SK-N-SH (cell line): ENCODE measurements around the gene HEATR3. TPM values are rescaled to one million over a fixed set of nuclear protein-coding genes. Genes with fewer than 3 reads are reported as not detected.

Experiments used
- CTCF ChIA-PET: fragments of 300-600, 350-600 bp; formaldehyde crosslinking; extraction: SDS; loops from one replicate; lab custom pipeline; 2021; lab: Yijun Ruan, JAX
- POLR2A ChIA-PET: fragments of 350-600 bp; sonication (Branson Sonifier 250); formaldehyde crosslinking; extraction: SDS; loops from one replicate; lab custom pipeline; 2020; ENCODE audit warnings: antibody characterized with exemption, inconsistent platforms; lab: Yijun Ruan, JAX
- DNase-seq: peaks from one replicate; pipeline ENCODE4 v3.0.0; 2012
- H2AFZ ChIP-seq: fragments of 200-600 bp; sonication (generic); 2 replicates; pipeline ENCODE4 v1.8.1; 2016; ENCODE audit warnings: antibody characterized with exemption, mild to moderate bottlenecking, low read depth
- H3F3A ChIP-seq: fragments of 200-600 bp; sonication (generic); replicated peaks from 2 replicates; pipeline ENCODE3; 2016; ENCODE audit warnings: antibody characterized with exemption, mild to moderate bottlenecking; ENCODE audit not compliant: insufficient read depth
- H3K27ac ChIP-seq, 2 experiments: fragments of 200-500 bp in 1 of 2; fragments of 200-600 bp in 1 of 2; sonication (Bioruptor generic) in 1 of 2; sonication (generic), shearing (Covaris generic) in 1 of 2; 2 replicates each; pipeline versions ENCODE4 v1.5.1 to v1.6.1; 2014 to 2016; ENCODE audit warnings: low read depth in 2 of 2, inconsistent platforms in 1 of 2, low read length in 1 of 2, mild to moderate bottlenecking in 1 of 2, mixed read lengths in 1 of 2
- H3K27me3 ChIP-seq: fragments of 200-600 bp; sonication (generic), shearing (Covaris generic); 2 replicates; pipeline ENCODE4 v1.6.1; 2016; ENCODE audit warnings: mixed run types; ENCODE audit not compliant: insufficient read depth
- H3K36me3 ChIP-seq, 2 experiments: fragments of 200-500 bp in 1 of 2; fragments of 200-600 bp in 1 of 2; sonication (Bioruptor generic) in 1 of 2; sonication (generic) in 1 of 2; replicated peaks in 1 of 2; 2 replicates each; pipeline versions ENCODE3 to v1.5.1; 2014 to 2016; ENCODE audit warnings: low read length in 1 of 2, mild to moderate bottlenecking in 1 of 2; ENCODE audit not compliant: insufficient read depth in 2 of 2, control insufficient read depth in 1 of 2
- H3K4me1 ChIP-seq, 2 experiments: fragments of 200-500 bp in 1 of 2; fragments of 200-600 bp in 1 of 2; sonication (Bioruptor generic) in 1 of 2; sonication (generic), shearing (Covaris generic) in 1 of 2; 2 replicates each; pipeline versions ENCODE4 v1.5.1 to v1.6.1; 2014 to 2016; ENCODE audit warnings: low read depth in 1 of 2, low read length in 1 of 2, mixed run types in 1 of 2; ENCODE audit not compliant: insufficient read depth in 2 of 2, control insufficient read depth in 1 of 2
- H3K4me2 ChIP-seq: fragments of 200-600 bp; sonication (generic), shearing (Covaris generic); 2 replicates; pipeline ENCODE4 v1.6.1; 2017; ENCODE audit warnings: mixed run types
- H3K4me3 ChIP-seq, 2 experiments: fragments of 200-500 bp in 1 of 2; fragments of 200-600 bp in 1 of 2; sonication (Bioruptor generic) in 1 of 2; sonication (generic), shearing (Covaris generic) in 1 of 2; 2 replicates each; pipeline versions ENCODE4 v1.5.1 to v1.8.1; 2014 to 2016; ENCODE audit warnings: low read depth in 2 of 2, inconsistent platforms in 1 of 2, low read length in 1 of 2, mild to moderate bottlenecking in 1 of 2, mixed read lengths in 1 of 2, moderate library complexity in 1 of 2
- H3K79me2 ChIP-seq: fragments of 200-600 bp; sonication (generic); 2 replicates; pipeline ENCODE4 v1.8.1; 2017; ENCODE audit warnings: mild to moderate bottlenecking; ENCODE audit not compliant: insufficient read depth
- H3K9ac ChIP-seq: fragments of 200-600 bp; sonication (generic); 2 replicates; pipeline ENCODE4 v1.6.1; 2017; ENCODE audit warnings: mixed run types
- H3K9me2 ChIP-seq: fragments of 200-600 bp; sonication (generic); 2 replicates; pipeline ENCODE4 v1.6.1; 2017; ENCODE audit warnings: mixed run types
- H3K9me3 ChIP-seq: fragments of 200-600 bp; sonication (generic); 2 replicates; pipeline ENCODE4 v1.6.1; 2017; ENCODE audit warnings: mixed run types, mild to moderate bottlenecking, moderate library complexity
- H4K20me1 ChIP-seq: fragments of 200-600 bp; sonication (generic); 2 replicates; pipeline ENCODE4 v1.6.1; 2017; ENCODE audit warnings: mild to moderate bottlenecking, mixed run types; ENCODE audit not compliant: insufficient read depth
- FOSL2 ChIP-seq: IDR thresholded peaks from 2 replicates; pipeline ENCODE4 v1.4.0; 2012; ENCODE audit warnings: low read depth, mild to moderate bottlenecking, moderate library complexity, borderline replicate concordance
- FOXM1 ChIP-seq: IDR thresholded peaks from 2 replicates; pipeline ENCODE4 v1.4.0; 2012; ENCODE audit warnings: low read depth, mild to moderate bottlenecking
- GATA2 ChIP-seq: sonication (generic); formaldehyde crosslinking; IDR thresholded peaks from 2 replicates; pipeline ENCODE4 v1.5.0; 2020; ENCODE audit warnings: mild to moderate bottlenecking, missing genetic modification reagents
- IRF3 ChIP-seq: fragments of 150-350 bp; IDR thresholded peaks from 2 replicates; pipeline ENCODE4 v1.6.1; 2016; ENCODE audit warnings: mild to moderate bottlenecking, low read depth, low read length
- JUND ChIP-seq: IDR thresholded peaks from 2 replicates; pipeline ENCODE4 v1.4.0; 2012
- MEF2A ChIP-seq: IDR thresholded peaks from 2 replicates; pipeline ENCODE4 v1.4.0; 2012; ENCODE audit warnings: low read depth, borderline replicate concordance
- MXI1 ChIP-seq: IDR thresholded peaks from 2 replicates; pipeline ENCODE4 v1.6.1; 2012; ENCODE audit warnings: mild to moderate bottlenecking, low read depth, low read length, improper control_type of control experiment
- PBX3 ChIP-seq: IDR thresholded peaks from 2 replicates; pipeline ENCODE4; 2012
- RAD21 ChIP-seq: IDR thresholded peaks from 2 replicates; pipeline ENCODE4 v1.6.1; 2012; ENCODE audit warnings: mild to moderate bottlenecking, low read length
- REST ChIP-seq: IDR thresholded peaks from 2 replicates; pipeline ENCODE4 v1.6.1; 2012; ENCODE audit warnings: mild to moderate bottlenecking, low read depth, low read length, moderate library complexity
- RFX5 ChIP-seq: IDR thresholded peaks from 2 replicates; pipeline ENCODE4 v1.6.1; 2012; ENCODE audit warnings: mild to moderate bottlenecking, improper control_type of control experiment, low read length
- SMC3 ChIP-seq: IDR thresholded peaks from 2 replicates; pipeline ENCODE4 v1.6.1; 2012; ENCODE audit warnings: low read depth, low read length, improper control_type of control experiment
- TCF12 ChIP-seq: IDR thresholded peaks from 2 replicates; pipeline ENCODE4 v1.4.0; 2012
- TEAD4 ChIP-seq: IDR thresholded peaks from 2 replicates; pipeline ENCODE4 v1.4.0; 2012; ENCODE audit warnings: mild to moderate bottlenecking, borderline replicate concordance; ENCODE audit not compliant: insufficient read depth
- USF2 ChIP-seq: fragments of 150-350 bp; IDR thresholded peaks from 2 replicates; pipeline ENCODE4 v1.6.1; 2017; ENCODE audit warnings: antibody characterized with exemption, low read length, low read depth, borderline replicate concordance
- YY1 ChIP-seq: IDR thresholded peaks from 2 replicates; pipeline ENCODE4 v1.4.0; 2012; ENCODE audit warnings: low read depth, mild to moderate bottlenecking
- WGBS: methylation state at CpG from one replicate; pipeline ENCODE4 v1.1.6; 2017; ENCODE audit warnings: low lambda C conversion rate; 5-methylcytosine and 5-hydroxymethylcytosine counted together
- polyA plus RNA-seq, 3 experiments: library from polyadenylated mRNA; depleted of rRNA; stranded (reverse); fragments of >200 nt; gene quantifications; 2 replicates each; pipeline ENCODE4 v1.2.3, GENCODE V29; 2012

Gene HEATR3
- polyA plus RNA-seq, 1 of the 3 experiments (the other 2 are of a cell fraction): 10.1 TPM

- H2AFZ ChIP-seq: no peak overlapping the region
- H3K4me3 ChIP-seq: no peak overlapping the region
- H3K79me2 ChIP-seq: no peaks in the 10 kb centered on the region
- POLR2A ChIA-PET: no interaction called here
- WGBS: 56% methylated on average over 10 of the region's 10 CpGs
- no peaks in the 10 kb centered on the region for H3K36me3 ChIP-seq
- TF ChIP-seq USF2: no peak
- no peak for TF ChIP-seq GATA2
- TF ChIP-seq SMC3: no peak
- no peak for TF ChIP-seq TEAD4
- no peak for TF ChIP-seq MEF2A
- TF ChIP-seq RAD21: no peak
- no peak for TF ChIP-seq YY1
- TF ChIP-seq MXI1: no peak
- TF ChIP-seq PBX3: no peak
- TF ChIP-seq TCF12: no peak
- no peak for TF ChIP-seq JUND
- TF ChIP-seq FOXM1: no peak
- no peak for TF ChIP-seq REST
- no peak for TF ChIP-seq IRF3
- TF ChIP-seq FOSL2: no peak
- TF ChIP-seq RFX5: no peak
- H3K27me3 ChIP-seq: no peaks in the 10 kb centered on the region
- CTCF ChIA-PET: interaction anchor here (0.6 kb wide), 1 partner anchor 944 kb away, joined by 3 read pairs; no protein-coding TSS in a partner anchor
- no peak overlapping the region for H3K4me2 ChIP-seq
- no peak overlapping the region for H3K9ac ChIP-seq
- no peaks in the 10 kb centered on the region for H4K20me1 ChIP-seq
- H3K9me3 ChIP-seq: no peaks in the 10 kb centered on the region
- no peaks in the 10 kb centered on the region for H3F3A ChIP-seq
- no peaks in the 10 kb centered on the region for H3K9me2 ChIP-seq
- H3K4me1 ChIP-seq: no peaks in the 10 kb centered on the region
- no peak overlapping the region for H3K27ac ChIP-seq
- DNase-seq: no peak
Observed at GRCh38 chr16:50059111-50059510, 6.7 kb upstream of the HEATR3 start.
